ENCODE results near the gene LYSMD3. TPM values are rescaled to one million over a fixed set of nuclear protein-coding genes. Genes with fewer than 3 reads are reported as not detected.
A peak's percentile ranks its signal among the peaks of the same experiment; 100 is the strongest.

Gene LYSMD3
- total RNA-seq, 1 donor from 2014 or later: 21.0 TPM

DNA sequence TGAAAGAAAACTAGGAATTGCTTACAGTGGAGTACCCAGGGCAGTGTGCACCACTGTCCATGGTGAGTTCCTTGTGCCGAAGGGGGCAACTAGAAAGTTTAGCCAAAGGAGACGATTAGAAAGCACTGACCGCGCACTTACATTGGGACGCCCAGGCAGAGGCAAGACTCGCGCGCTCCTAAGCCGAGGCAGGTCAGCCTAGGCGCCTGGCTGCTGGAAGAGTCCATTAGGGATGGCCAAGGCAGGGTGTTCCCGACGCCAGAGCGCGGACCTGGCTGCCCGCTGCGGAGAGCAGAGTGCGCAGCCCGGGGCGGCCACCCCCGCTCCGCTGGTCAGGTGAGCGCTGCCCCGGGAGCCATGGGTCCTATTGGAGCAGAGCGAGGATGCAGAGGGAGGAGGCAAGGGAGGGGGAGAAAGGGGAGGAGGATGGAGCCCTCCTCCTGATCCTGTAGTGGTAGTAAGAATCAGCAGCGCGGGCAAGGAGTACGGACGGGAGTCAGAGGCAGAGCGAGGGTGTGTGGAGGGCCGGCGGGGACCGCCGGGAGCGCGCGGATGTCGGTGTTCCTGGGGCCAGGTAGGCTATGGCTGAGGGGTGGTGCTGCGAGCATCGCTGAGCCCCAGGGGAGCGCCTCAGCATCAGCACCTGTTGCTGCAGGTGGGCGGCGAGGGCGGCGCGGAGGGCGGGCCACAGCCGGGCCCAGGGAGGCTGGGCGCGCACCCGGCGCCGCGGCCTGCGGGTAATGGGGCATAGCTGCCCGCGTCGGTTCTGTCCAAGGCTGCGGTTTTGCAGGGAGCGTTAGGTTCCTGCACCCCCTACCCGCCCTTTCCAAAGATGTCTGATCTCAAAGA is 29.2 kb upstream of the LYSMD3 start, which contains the start of gene ADGRV1:
Gene ADGRV1, plus strand, starts transcription at position 454 of the 849 bp plus-strand sequence. Its CDS starts 99 bp downstream, at position 553.
- DNase-seq (ENCODE audit: extremely low spot score, unreplicated experiment): peak; percentile 92

GRCh38 chr5:90557871-90558270 is 28.5 kb upstream of the LYSMD3 start:
- H3K9me3 Mint-ChIP-seq: no peaks in the 10 kb centered on the region
- H3K27ac Mint-ChIP-seq: peak overlapping the region; percentile 64
- H3K4me3 Mint-ChIP-seq: peak overlapping the region; percentile 98
- peaks cover 50% of the 10 kb centered on the region for H3K27me3 Mint-ChIP-seq
- H3K36me3 Mint-ChIP-seq: no peaks in the 10 kb centered on the region
- peaks cover 4% of the 10 kb centered on the region for H3K4me1 Mint-ChIP-seq (ENCODE audit: unreplicated experiment)
- TF ChIP-seq, protein P1, sequence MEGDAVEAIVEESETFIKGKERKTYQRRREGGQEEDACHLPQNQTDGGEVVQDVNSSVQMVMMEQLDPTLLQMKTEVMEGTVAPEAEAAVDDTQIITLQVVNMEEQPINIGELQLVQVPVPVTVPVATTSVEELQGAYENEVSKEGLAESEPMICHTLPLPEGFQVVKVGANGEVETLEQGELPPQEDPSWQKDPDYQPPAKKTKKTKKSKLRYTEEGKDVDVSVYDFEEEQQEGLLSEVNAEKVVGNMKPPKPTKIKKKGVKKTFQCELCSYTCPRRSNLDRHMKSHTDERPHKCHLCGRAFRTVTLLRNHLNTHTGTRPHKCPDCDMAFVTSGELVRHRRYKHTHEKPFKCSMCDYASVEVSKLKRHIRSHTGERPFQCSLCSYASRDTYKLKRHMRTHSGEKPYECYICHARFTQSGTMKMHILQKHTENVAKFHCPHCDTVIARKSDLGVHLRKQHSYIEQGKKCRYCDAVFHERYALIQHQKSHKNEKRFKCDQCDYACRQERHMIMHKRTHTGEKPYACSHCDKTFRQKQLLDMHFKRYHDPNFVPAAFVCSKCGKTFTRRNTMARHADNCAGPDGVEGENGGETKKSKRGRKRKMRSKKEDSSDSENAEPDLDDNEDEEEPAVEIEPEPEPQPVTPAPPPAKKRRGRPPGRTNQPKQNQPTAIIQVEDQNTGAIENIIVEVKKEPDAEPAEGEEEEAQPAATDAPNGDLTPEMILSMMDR (conservative IDR thresholded peaks at IDR 0.05): no peak
- no peak for DNase-seq (ENCODE audit: extremely low spot score, unreplicated experiment)

More for the DNA sequence above, 29.2 kb upstream of the LYSMD3 start, which contains the start of gene ADGRV1:
- H3K4me1 Mint-ChIP-seq (ENCODE audit: unreplicated experiment): peaks cover 4% of the 10 kb centered on the region
- H3K27me3 Mint-ChIP-seq: peaks cover 46% of the 10 kb centered on the region
- no peaks in the 10 kb centered on the region for H3K9me3 Mint-ChIP-seq
- H3K36me3 Mint-ChIP-seq: no peaks in the 10 kb centered on the region
- peak within 1 kb of the TSS; percentile 64 for H3K27ac Mint-ChIP-seq
- H3K4me3 Mint-ChIP-seq: peak within 1 kb of the TSS; percentile 98
- TF ChIP-seq, protein P1 (conservative IDR thresholded peaks at IDR 0.05): no peak

DNA sequence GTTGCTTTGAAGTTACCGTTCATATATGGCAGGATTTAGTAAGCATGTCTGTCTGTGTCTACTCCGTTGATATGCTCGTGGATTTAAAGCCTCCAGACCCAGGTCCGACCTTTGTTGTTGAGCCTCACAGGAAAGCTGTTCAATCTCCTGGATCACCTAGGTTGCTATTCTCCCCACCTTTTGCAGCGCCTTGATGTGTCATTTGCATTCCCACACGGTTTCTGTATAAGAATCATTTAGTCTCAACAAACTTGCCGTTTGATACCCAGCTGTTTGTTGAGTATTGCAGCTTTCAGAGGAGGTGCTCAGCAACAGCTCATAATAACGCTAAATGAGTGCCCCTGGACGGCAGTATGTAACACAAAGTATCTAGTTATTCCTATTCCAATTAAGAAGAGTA is 28.0 kb upstream of the LYSMD3 start:
- Mint-ChIP-seq H3K4me1 (ENCODE audit: unreplicated experiment) (peaks cover 4% of the 10 kb centered on the region), H3K9me3 (no peaks in the 10 kb centered on the region), H3K27ac (no peak overlapping the region), H3K4me3 (peak overlapping the region; percentile 98), H3K36me3 (no peaks in the 10 kb centered on the region), H3K27me3 (peaks cover 55% of the 10 kb centered on the region)
- TF ChIP-seq, protein P1 (conservative IDR thresholded peaks at IDR 0.05): no peak
- DNase-seq (ENCODE audit: extremely low spot score, unreplicated experiment): no peak

GRCh38 chr5:90555666-90556065 is 26.3 kb upstream of the LYSMD3 start:
- H3K9me3 Mint-ChIP-seq: no peaks in the 10 kb centered on the region
- no peaks in the 10 kb centered on the region for H3K4me1 Mint-ChIP-seq (ENCODE audit: unreplicated experiment)
- no peak for DNase-seq (ENCODE audit: extremely low spot score, unreplicated experiment)
- H3K27me3 Mint-ChIP-seq: peaks cover 62% of the 10 kb centered on the region
- TF ChIP-seq, protein P1 (conservative IDR thresholded peaks at IDR 0.05): no peak
- H3K4me3 Mint-ChIP-seq: no peak overlapping the region
- H3K27ac Mint-ChIP-seq: no peak overlapping the region
- no peaks in the 10 kb centered on the region for H3K36me3 Mint-ChIP-seq

DNA sequence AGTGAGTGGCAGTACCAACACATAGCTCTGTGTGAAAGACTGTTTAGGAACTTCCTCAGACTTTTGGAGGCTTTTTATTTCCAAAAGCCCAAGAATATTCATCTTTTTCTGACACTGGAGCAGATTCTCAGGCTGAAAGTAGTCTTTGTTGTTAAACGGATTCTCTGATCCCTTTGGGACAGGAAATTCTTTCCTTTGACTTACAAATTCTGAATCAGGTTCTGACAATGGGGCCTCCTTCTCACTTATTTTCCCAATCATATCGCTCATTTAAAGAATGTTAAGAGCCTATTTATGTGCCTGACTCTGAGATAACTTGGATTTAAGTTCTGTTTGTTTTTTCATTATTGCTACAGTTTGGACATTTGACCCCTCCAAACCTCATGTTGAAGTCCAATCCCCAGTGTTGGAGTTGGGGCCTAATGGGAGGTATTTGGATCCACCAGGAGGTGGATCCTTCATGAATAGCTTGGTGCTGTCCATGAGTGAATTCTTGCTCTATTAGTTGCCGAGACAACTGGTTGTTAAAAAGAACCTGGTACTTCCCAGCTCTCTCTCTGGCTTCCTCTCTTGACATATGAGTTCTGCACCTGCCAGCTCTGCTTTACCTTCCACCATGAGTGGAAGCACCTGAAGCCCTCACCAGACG is 25.1 kb upstream of the LYSMD3 start:
- peaks cover 62% of the 10 kb centered on the region for H3K27me3 Mint-ChIP-seq
- no peaks in the 10 kb centered on the region for H3K4me1 Mint-ChIP-seq (ENCODE audit: unreplicated experiment)
- no peak overlapping the region for H3K27ac Mint-ChIP-seq
- no peaks in the 10 kb centered on the region for H3K9me3 Mint-ChIP-seq
- H3K4me3 Mint-ChIP-seq: no peak overlapping the region
- DNase-seq (ENCODE audit: extremely low spot score, unreplicated experiment): no peak
- H3K36me3 Mint-ChIP-seq: no peaks in the 10 kb centered on the region
- TF ChIP-seq, protein P1 (conservative IDR thresholded peaks at IDR 0.05): no peak
